SK-N-DZ (cell line): ENCODE data around the gene CD151.

Experiments used
- DNase-seq: peaks from one replicate; pipeline ENCODE4 v3.0.0-alpha.2; 2015; ENCODE audit warnings: low spot score

Gene CD151

DNA sequence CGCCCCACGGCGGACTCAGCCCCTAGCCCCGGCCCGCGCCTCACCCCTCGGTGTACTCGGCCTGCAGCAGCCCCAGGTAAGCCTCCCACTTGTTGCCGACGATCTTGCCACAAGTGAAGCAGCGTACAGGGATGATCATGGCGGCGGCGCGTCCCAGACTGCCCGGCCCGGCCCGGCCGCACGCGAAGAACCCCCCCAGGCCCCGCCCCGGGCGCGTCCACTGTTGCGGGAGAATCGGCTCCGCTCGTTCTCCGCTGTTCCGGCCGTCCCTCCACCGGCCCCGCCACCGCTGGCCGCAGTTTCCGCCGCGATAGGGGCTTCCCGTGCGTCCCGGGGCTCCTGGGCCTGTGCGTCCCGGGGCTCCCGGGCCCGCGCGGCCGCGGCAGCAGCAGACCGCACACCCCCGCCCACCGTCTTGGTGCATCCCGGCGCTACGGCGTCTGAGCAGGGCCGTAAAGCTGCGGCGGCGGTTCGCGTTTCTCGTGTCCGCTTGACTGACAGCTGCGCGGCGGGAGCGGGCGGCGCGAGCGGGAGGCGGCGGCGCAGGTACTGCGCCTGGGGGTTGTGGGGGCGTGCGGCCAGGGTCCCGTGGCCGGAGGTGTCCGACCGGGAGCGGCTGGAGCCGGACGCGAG is 9.7 kb downstream of the CD151 start, which contains the start of the genes POLR2L and TSPAN4:
POLR2L (minus strand) TSS at position 160 of the 633 bp plus-strand sequence; CDS start at position 139, 21 bp downstream.
TSPAN4 (plus strand) TSS at position 483 of the 633 bp plus-strand sequence. CDS start 7,453 bp downstream, outside the sequence.
- peak; percentile 87 for DNase-seq

- no peak for DNase-seq
Measured at GRCh38 chr11:843086-843734, 10.5 kb downstream of the CD151 start.

DNA sequence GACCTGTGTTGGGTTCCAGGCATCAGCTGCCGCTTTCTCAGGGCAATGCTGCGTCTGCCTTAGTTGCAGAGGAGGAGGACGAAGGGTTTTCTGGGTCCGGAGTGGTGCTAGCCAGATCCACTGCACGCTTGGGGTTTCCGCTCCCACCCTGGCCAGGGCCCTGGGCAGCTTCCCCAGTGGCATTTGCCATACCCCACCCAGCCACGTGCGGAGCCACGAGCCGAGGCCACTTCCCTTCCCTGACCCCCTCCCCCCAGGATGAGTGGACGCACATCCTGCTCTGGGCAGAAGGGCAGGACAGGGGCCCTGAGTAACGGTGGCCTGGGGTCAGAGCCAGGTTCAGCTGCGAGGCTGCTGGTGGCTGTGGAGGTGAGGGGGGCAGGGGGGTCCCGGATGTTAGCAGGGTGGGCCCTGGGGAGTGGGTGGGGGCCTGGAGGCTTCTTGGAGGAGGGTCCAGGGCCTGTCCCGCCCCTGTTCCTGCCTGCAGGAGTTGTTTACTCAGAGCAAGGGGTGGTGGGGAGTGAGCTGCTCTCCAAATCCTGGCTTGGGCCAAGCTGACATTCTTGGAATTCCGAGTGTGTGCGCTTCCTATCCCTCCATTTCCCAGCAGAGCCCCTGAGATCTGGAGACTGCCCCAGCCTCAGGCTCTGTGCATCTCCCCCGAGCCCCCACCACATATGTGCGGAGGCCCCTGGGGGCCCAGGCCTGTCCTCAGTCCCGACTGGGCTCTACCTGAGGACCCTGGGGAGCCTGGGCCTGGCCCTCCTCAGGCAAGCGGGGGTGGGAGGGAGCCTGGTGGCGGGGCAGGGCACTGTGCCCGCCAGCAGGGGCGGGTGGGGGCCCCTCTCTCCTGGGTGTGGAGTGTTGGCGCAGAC is 11.3 kb downstream of the CD151 start:
- DNase-seq, result no peak

GRCh38 chr11:844693-845644 is 12.2 kb downstream of the CD151 start:
- DNase-seq, result peak; percentile 80

GRCh38 chr11:845872-846495 is 13.2 kb downstream of the CD151 start:
- DNase-seq, result no peak

GRCh38 chr11:846496-847098 is 13.8 kb downstream of the CD151 start:
- no peak for DNase-seq

- DNase-seq, result no peak
Measured at GRCh38 chr11:847876-848275, 15.1 kb downstream of the CD151 start.

DNA sequence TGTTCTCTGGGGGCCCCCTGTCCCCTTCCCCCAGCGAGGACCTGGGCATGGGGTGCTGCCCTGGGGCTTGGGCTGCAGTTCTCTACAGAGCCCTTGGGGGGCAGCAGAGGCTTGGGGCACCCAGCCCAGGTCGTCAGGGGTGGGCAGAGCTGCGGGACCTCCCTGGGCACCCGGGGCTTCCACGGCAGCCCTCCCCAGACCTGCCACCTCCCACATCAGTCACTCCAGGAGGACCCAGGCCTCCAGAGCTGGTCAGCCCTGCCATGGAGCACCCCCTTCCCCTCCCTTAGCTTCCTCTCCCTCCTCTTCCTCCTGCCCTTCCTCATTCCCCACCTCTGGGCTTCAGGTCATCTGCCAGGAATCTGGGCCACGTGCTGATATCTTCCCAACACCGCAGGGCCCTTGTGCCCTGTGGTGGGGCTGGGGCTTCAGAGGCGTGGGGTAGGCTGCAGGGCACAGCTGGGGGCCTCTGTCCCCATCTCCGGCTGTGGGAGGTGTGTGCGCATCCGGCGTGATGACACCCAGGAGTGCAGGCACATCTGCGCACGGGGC is 15.7 kb downstream of the CD151 start:
- DNase-seq, result no peak

- peak; percentile 74 for DNase-seq
Measured at GRCh38 chr11:849104-849824, 16.5 kb downstream of the CD151 start.

DNA sequence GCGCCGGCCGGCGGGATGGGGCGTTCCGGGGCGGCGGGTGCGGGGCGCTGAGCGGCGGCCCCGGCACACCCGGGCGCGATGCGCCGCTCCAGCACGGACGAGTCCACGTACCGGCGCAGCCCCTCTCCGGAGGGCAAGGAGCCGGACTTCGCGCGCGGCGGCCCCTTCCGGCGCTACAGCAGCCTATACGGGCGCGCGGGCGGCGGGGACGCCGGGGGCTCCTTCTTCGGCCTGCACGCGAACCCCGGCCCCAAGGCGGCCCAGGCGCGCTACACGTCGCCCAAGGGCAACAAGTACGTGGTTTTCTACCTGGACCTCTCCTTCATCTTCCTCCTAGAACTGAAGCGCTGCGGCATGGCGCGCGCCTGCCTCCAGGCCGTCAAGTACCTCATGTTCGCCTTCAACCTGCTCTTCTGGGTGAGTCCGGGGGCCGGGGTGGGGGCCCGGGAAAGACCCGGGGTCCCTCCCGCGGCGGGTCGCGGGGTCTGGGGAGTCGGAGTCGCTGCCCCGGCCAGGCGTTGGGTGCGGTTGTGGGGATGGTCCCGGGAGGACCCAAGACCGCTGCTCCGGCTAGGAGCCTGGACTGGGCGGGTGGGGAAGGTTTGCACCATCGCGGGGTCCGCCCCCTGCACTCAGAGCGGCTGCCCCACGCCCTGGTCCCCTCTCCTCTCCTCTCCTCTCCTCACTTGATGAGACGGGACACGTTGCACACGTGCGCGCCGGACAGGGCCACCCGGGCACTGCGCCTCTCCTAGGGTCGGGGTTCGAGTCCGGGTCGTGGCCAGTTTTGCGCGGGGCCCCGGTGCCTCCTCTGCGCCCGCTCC is 17.4 kb downstream of the CD151 start:
- no peak for DNase-seq

GRCh38 chr11:850775-851763 is 18.3 kb downstream of the CD151 start:
- peak; percentile 70 for DNase-seq

DNA sequence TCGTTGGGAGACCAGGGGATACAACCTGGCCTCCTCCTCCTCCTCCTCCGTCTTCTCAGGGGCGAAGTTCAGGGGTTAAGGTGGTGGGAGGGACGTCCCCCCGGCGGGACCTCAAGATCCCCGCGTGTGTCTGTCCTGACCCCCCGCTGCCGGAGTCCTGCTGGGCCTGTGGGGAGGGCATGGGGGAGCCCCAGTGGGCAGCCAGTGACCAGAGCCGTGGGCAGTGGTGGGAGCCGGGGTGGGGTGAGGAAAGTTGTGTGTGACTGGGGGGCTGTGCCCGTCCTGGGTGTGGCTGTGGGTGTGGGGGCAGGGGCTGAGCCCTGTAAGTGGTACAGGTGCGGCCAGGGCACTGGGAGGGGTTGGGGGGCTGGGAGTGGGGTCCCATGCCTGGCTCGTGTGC is 20.0 kb downstream of the CD151 start:
- DNase-seq, result no peak

- DNase-seq, result no peak
Measured at GRCh38 chr11:853682-854448, 21.1 kb downstream of the CD151 start.

DNA sequence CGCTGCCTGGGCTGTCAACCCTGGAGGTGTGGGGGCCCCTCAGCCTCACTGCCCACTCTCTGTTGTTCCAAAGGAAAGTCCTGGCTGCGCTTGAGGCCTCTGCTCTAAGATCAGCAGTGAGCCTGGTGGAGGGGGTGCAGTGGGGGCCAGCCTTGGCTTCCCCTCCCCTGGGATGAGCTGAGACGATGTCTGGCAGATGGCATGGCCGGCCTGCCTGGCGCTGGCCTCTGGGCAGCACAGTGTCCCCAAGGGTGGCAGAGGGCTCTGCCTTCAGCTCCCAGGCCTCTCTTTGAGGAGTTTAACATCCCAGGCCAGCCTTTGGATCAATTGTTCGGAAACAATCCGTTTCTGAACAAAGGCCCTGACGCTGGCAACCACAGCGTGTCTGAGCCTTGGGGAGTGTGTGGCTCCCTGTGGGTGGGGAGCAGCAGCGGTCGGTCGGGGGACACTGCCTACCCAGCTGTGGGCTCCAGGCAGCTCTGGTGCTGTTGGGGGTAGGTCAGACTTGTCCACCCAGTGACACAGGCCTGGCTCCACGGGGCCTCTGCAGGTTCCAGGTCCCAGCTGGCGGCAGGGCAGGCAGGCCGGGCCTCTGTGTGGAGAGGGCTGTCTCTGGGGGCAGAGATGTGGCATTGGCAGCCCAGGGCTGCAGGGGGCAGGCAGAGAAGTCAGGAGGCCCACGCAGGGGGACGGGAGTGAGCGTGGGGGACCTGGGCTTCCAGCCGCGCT is 22.0 kb downstream of the CD151 start:
- DNase-seq, result no peak

GRCh38 chr11:855330-855674 is 22.6 kb downstream of the CD151 start:
- no peak for DNase-seq

GRCh38 chr11:855796-856195 is 23.0 kb downstream of the CD151 start:
- DNase-seq, result no peak
